AG08395 (cell line): ENCODE results near the gene IFNLR1.
A peak's percentile ranks its signal among the peaks of the same experiment; 100 is the strongest.

ENCODE experiments used
- DNase-seq: peaks from one replicate; pipeline ENCODE4 v3.0.0; 2012; ENCODE audit warnings: mixed read lengths, low spot score

The IFNLR1 gene

DNA sequence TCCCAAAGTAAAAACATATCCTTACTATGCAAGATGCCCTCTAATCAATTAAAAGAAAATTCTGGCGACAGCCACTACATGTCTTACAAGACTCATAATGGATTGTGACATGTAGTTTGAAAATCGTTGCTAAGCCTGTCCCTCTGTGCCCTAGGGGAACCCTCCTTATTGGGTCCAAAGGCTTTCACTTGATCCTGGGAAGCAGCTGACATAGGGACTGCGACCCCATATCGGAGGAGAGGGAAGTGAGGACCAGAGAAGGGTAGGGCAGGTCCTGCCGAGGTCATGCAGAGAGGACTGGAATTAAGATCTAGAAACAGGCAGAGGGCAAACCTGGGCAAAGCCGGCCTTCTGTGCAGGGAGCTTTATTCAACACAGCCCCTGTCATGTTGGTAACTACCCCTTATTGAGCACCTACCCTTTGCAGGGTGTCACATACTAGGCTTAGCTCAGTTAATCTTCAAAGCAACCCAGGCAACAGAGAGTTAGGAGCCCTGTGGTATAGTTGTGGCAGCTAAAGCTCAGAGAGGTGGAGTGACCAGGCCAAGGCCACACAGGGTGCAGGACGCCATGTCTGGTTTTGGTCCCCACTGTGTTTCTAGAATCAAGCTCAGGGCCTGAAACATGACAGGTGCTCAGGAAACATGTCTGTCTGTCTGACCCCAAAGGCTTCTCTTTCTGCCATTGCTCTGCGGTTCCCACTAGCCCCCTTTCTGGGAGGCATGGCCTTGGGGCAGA is 18.4 kb upstream of the IFNLR1 start:
- DNase-seq = no peak

DNA sequence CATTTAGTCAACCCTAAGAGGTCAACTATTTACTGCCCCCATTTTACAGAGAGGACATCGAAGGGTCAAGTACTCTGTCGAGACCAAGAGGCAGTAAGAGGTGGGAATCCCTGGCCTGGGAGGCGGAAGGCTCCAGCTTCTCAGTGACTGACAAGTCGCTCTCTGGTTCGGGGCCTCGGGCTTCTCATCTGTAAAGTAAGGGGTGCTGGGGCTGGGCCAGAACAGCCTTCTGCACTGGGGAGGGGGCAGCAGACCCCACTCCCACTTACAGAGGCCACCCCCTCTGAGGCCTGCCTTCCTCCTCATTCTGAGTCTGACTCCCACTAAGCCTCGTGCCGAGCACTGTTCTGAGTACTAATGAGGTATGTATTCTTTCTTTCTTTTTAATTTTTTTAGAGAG is 17.0 kb upstream of the IFNLR1 start:
- no peak for DNase-seq

DNA sequence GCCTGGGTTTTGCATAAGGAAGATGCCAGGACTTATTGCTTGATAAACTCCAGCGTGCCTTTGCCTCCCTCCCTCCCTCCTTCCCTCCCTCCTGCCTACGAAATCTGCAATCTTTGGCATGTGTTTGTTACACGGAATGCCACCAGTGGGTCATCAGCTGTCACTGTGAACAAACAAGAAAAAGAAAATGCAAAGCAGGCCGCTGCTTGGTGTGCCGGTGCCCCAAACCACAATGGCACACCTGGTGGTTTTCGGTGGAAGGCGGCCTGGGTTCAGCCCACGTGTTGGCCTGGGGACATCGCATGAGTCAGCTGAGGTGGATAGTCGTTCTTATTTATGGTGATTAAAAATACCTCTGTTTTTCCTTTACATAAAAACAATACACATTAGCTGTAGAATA is 16.3 kb upstream of the IFNLR1 start:
- no peak for DNase-seq

DNA sequence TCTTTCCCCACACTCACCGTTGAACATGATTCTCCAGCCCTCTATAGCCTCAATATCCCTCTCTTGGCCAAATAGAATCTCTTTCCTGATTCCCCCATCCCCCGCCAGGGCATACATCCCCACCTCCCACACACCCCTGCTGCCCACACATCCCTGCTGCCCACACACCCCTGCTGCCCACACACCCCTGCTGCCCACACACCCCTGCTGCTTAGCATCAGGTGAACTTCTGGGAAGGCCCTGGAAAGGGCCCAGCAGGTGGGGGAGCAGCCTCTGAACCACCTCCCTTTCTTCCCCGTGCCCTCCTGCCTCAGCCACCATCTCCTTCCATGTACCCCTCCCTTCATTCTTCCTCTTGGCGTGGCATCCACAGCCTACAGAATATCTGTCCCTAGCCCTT is 15.9 kb upstream of the IFNLR1 start:
- DNase-seq = no peak

DNA sequence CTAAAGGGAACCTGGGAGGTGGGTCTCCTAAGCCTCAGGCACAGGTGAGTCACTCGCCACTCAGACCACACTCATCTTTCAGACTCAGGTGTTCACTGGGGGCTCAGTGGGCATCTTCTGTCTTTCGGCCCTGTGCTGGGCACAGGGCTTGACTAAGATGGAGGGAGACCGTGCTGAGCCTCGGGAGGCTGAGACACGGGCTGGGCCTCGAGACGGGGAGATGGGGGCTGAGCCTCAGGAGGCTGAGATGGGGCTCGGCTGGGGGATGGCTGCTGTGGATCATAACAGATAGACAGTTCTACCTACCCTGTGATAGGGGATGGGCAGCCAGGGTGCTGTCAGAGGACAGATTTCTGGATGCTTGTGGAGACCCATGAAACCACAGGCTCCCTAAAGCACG is 15.5 kb upstream of the IFNLR1 start:
- DNase-seq = no peak

DNA sequence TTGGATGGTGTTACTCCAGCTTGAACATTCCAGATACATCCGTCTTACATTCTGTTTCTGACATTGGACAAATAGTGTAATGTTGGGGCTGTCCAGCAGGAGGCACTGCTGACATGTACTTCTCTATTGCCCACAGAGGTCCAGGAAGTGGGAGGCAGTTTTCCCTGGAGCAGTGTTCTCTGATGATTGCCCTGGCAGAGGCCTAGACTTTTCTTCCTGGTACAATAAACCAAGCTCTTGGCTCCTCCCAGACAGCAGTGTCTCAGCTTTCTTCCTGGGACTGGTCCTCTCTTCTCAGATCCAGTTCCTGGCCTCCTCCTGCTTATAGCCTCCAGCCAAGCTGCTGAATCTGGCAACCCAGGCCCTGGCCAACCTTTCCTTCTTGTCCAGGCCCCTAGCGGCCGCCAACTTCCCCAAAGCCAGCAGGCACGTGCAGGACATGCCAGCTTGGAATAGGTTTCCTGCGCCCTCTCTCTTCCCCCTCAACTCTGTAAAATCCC is 14.9 kb upstream of the IFNLR1 start:
- peak; percentile 90 for DNase-seq

DNA sequence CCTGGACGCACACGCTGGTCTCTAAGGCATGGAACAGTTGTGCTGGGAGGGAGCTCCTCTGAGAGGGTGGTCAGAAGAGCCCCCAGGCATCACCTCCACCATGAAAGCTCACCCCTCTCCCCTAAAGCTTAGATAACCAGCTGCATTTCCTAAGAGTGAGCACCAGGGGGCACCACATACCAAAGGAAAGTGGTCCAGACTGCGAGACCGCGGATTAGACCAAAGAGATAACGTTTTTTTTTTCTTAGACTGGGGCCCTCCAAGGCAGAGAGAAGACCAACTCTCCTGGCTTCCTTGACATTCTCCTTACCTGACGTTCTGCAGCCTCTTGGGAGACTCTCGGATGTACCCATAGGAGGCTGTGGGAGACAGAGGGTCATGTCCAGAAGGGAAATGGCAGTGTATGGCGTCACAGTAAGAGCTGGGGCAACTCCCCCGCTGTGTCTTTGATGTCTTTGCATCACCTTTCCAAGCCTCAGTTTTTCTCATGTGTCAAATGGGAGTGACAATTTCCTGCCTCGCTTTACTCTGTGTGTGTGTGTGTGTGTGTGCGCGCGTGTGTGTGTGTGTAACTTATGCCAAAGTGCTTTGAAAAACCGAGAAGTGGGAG is 12.3 kb upstream of the IFNLR1 start:
- peak; percentile 77 for DNase-seq

DNA sequence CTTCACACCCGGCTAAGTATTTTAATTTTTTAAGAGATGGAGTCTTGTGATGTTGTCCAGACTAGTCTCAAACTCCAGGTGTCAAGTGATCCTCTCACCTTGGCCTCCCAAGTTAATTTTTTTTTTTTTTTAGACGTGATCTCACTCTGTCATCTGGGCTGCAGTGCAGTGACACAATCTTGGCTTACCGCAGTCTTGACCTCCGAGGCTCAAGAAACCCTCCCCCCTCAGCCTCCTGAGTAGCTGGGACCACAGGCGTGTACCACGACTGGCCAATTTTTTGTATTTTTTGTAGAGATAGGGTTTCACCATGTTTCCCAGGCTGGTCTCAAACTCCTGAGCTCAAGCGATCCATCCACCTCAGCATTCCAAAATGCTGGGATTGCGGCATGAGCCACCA is 11.7 kb upstream of the IFNLR1 start:
- DNase-seq = no peak

DNA sequence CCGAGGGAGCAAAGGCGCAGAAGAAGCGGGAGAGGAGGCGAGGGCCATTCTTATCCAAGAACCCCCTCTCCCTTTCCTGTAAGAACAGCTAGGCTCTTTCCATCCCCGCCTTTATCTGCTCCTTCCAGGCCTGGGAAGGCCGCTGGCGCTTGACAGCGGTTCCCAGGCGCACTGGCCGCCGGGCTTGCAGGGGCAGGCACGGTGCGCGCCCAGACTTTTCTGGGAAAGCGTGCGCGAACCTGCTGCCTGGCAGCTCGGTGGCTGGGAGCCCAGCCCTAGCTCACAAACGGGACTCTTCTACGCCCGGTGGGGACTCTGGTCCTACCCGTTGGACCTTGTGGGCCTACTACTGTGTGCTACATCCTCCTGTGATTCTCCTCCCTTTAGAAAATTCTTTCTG is 8.8 kb upstream of the IFNLR1 start:
- no peak for DNase-seq

DNA sequence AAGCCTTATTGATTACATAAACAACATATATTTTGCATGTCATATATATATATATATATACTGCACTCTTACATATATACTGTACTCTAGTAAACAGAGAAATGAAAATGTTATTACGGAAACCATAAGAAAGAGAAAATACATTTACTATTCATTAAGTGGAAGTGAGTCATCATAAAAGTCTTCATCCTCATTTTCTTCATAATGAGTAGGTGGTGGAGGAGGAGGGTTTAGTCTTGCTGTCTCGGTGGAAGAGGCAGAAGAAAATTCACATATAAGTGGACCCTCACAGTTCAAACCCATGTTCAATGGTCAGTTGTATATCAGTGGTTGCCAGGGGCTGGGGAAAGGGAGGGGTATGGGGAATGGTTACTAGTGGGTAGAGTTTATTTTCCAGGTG is 8.0 kb upstream of the IFNLR1 start:
- DNase-seq = no peak

DNA sequence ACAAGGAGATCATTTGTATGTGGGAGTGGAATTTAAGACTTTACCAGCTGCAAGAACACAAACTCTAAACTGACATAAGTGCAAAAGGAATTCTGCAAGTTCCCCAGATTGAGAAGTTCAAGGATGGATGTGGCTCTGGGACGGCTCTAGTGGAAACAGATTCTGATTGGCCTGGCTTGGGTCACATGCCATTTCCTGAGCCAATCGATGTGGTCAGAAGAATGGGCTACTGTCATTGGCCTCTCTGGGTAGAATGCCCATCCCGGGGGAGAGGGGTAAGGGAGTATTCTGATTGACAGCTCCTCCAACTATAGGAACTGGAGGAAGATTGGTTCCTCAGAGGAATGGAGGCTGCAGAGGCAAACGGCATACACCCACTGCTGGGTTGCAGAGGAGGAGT is 6.0 kb upstream of the IFNLR1 start:
- no peak for DNase-seq

DNA sequence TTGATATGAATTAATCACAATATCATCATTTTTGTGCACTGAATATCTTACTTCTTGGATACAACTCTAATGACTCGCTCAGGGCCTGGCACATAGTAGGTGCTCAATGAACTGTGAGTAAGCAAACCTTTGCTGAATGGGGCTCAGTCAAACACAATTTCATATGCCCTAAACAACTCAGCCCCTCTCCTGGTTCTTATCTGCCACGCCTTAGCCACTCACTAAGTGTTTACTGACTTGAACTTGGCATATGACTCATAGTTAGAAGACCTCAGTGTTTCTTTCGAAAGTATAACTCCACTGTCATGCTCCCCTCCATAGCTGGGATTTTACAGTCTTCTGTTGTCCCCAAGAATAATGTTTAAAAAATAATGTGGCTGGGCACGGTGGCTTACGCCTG is 4.8 kb upstream of the IFNLR1 start:
- peak; percentile 62 for DNase-seq

DNA sequence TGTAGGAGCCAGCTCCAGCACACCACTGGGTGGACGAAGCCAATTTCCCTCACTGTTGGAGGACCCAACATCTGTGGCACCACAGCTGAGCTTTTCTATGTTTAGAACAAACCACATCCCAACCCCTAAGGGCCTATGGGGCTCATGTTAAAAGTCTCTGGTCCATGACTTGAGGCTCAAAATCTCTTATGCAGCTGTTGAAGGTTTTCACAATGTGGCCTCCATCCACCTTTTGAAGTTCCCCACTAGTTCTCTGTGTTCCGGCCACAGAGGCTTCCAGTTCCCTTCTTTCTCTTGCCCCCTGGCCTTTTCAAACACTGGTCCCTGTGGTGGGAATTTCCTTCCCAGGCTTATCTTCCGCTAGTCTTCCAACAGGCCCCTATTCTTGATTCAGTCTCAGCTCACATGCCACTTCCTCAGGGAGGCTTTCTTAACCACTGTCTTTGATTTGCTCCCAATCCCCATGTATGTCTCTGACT is 3.9 kb upstream of the IFNLR1 start:
- DNase-seq = no peak

DNA sequence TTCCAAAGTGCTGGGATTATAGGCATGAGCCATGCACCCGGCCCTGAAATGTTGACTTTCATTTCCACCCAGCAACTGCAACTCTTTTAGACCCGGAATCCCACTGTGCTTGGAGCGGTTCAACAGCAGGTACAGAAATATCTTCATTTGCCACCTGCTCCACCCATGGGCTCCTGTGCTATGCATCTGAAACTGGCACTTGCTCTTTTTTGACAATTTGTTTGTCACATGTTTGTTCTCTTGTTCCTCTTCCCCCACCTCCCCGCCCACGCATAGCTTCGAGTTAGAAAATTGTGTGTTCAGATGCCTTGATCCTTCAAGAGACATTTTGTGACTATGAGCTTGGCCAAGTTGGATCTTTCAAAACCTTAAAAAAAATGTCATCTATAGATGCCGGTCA is 2.4 kb upstream of the IFNLR1 start:
- DNase-seq = no peak

DNA sequence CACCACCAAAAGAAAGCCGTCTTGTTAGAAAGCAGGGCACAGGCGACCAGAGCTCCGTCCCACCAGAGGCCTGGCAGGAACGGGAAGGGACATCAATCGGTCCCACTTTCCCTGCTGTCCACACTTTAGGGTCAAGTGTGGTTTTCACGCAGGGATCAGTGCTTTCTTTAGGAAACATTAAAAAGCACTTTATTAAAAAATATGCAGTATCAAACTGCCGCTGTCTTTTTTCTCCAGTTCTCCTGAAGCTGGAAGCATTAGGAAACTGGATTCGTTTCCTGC is 437 bp downstream of the IFNLR1 start:
- no peak for DNase-seq

DNA sequence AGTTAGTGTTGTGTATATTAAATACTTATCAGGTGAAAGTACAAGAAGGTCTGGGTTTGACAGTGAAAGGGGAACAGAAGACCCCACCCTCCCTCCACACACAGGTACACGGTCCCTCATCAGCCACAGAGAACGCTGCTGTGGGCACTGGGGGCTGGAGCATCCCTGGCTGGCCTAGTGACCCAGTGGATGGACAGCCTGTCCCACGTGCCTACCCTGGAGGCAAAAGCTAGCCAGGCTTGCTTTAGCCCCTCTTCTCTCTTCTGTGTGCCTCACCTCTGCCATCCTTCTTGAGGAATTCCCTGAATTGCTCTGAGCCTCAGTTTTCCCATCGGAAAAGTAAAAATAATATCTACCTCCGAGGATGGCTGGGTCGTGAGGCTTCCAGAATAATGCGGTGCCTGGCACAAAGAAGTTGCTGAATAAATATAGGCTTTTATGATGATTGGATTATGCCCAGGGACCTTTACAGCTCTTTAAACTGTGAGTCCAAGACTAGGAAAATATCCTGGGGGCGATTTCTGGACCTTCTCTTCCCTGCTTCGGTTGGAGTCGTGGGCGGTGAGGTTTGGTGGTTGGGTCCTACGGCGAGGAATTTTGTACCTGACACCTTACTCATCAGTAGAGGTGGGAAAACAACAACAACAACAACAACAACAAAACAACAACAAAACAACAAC is 918 bp downstream of the IFNLR1 start:
- DNase-seq = no peak

DNA sequence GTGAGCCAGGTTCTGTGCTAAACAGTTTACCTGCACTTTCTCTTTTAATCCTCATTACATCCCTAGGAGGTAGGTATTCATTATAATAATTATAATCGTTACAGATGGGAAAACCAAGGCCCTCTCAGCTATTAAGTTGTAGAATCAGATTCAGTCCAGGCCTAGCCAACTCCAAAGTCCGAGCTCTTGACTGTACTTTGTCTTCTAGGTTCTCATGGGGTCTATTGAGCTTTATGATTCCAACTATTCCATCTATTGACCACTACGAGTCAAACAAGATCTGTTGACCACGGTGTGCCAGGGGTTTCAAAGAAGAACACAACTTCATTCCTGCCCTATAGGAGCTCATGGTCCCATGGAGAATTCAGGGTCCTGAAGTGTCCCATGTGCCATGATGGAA is 2.0 kb downstream of the IFNLR1 start:
- no peak for DNase-seq

DNA sequence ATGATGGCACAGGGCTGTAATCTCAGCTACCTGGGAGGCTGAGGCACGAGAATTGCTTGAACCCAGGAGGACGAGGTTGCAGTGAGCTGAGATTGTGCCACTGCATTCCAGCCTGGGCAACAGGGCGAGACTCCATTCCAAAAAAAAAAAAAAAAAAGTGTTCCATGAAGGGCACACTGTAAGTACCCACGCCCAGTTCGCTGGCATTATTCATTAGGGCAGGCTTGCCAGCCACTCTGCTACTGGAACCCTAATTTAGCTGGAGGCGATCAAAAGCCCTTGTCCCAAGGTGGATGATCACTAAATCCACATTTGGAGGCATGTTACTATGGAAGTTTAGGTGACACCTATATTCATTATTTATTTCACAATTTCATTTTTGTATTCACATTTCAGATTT is 5.0 kb downstream of the IFNLR1 start:
- no peak for DNase-seq

DNA sequence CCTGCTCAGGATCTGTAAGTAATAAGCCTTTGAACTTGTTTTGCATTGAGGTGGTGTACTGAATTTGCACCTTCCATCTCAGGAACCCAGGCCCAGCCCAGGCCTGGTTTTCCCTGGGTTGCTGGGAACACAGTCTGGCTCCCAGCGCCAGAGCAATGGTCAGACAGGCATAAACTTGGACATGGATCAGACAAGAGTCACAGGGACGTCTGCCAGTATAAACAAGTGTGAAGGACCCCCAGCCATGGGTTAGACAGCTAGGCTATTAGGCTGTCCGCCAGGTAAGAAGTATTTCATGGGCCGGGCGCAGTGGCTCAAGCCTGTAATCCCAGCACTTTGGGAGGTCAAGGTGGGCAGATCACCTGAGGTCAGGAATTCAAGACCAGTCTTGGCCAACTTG is 5.5 kb downstream of the IFNLR1 start:
- DNase-seq = no peak

DNA sequence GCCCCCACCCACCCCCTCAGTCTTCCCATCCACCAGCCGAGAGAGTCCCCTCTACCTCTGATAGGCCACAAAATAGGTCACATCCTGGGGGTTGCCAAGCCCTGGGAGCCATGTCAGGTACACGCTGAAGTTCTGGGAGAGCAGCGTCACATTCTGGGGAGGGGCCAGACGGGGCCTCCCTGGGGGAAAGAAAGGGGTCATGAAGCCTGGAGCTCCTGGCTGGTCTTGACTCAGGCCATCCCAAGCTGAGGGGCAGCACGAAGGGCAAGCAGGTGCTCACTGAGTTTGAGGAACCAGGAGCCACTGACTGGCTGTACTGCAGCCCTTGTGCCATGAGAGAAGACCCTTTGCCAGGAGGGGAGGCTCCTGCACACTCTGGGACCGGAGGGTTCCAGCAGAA is 6.4 kb downstream of the IFNLR1 start:
- no peak for DNase-seq

DNA sequence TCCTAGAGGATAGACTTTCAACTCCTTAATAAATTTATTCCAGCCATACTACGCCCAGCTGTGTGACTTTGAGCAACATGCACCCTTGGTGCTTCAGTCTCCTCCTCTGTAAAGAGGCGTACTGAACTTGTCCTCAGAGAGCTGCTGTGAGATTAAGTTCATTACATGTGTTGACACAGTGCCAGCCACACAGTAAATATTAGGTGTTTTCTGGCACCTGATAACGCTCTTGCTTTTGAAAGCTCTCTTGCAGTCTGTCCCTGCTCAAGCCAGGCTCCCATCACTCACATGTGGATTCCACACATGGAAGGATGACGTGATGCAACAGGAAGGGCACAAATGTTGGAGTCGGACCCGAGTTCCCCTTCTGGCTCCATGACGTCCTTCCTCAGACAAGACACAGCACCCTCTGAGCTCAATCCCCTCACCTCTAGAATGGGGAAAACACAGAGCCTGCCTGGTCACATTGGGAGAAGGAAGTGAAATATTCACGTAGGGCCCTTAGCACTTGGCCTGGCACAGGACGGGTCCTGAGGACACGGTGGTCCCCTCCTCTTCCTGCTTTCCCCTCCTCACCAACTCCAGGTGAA is 7.7 kb downstream of the IFNLR1 start:
- no peak for DNase-seq

DNA sequence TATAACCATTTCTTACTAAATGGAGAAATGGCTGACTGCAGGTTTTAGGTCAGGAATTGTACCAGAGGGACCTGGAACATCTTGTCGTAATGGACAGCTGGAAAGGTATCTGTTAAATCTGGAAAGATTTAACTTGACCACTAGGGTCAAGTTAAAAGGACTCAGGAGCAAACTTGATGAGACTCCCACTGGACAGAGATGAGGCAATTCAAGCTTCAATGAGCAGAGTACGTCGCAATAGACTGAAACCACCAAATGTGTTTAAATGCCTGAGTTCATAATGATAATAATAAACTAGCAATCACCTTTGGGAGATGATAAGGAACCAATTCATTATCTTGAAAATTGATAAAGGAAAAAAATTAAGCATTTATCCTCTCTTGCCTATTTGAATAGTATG is 8.7 kb downstream of the IFNLR1 start:
- DNase-seq = no peak

DNA sequence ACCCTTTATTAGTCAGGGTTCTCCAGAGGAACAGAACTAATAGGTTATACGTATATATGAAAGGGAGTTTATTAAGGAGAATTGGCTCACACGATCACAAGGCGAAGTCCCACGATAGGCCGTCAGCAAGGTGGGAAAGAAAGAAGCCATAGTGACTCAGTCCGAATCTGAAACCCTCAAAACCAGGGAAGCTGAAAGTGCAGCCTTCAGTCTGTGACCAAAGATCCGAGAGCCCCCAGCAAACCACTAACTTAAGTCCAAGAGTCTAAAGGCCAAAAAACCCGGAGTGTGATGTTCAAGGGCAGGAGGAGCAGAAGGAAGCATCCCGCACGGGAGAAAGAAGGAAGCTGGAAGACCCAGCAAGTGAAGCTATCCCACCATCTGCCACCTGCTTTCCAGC is 9.9 kb downstream of the IFNLR1 start:
- no peak for DNase-seq
